A549 (cell line): ENCODE results near the gene KRT5. TPM values are rescaled to one million over a fixed set of nuclear protein-coding genes. Genes with fewer than 3 reads are reported as not detected.

Source experiments
- ATAC-seq, 2 experiments: fragments of 200-7000 bp in 1 of 2; fragments of >200 bp in 1 of 2; cut with Nextera tagmentation in 1 of 2; cut with Tn5 transposase in 1 of 2; 3 replicates each; pipeline versions ENCODE4 v1.8.0 to v1.9.1; 2018 to 2020; ENCODE audit warnings: mild to moderate bottlenecking in 1 of 2, moderate library complexity in 1 of 2
- CTCF ChIA-PET: fragments of 300-600 bp; sonication (Branson Sonifier 250); formaldehyde crosslinking; extraction: SDS; loops from one replicate; lab custom pipeline; 2021; ENCODE audit warnings: antibody characterized with exemption, inconsistent platforms; lab: Yijun Ruan, JAX
- POLR2A ChIA-PET: fragments of 350-600 bp; formaldehyde crosslinking; extraction: SDS; loops from one replicate; lab custom pipeline; 2021; ENCODE audit warnings: antibody characterized with exemption, inconsistent platforms; lab: Yijun Ruan, JAX
- DNase-seq, 2 experiments: peaks; one replicate each; pipeline versions ENCODE4 v3.0.0 to v3.0.0-alpha.2; 2011 to 2016; ENCODE audit warnings: low read depth in 1 of 2, low spot score in 1 of 2
- FAIRE-seq: peaks from 2 replicates; lab custom pipeline; 2011; peaks lifted over from hg19 to GRCh38; lab: Jason Lieb, UNC
- H3K27ac ChIP-seq, 2 experiments: fragments of >200 bp; sonication (Bioruptor Twin); formaldehyde crosslinking; 3 replicates each; pipeline ENCODE4 v1.5.1; 2016 to 2017
- H3K4me1 ChIP-seq: fragments of >200 bp; sonication (Bioruptor Twin); formaldehyde crosslinking; 3 replicates; pipeline ENCODE4 v1.6.1; 2016
- H3K4me2 ChIP-seq: fragments of >200 bp; sonication (Bioruptor Twin); formaldehyde crosslinking; 3 replicates; pipeline ENCODE4 v1.6.1; 2016
- H3K4me3 ChIP-seq: fragments of >200 bp; sonication (Bioruptor Twin); formaldehyde crosslinking; 3 replicates; pipeline ENCODE4 v1.5.1; 2016
- H3K9me3 ChIP-seq: fragments of >200 bp; sonication (Bioruptor Twin); formaldehyde crosslinking; 3 replicates; pipeline ENCODE4 v1.6.1; 2016
- CEBPB ChIP-seq, 2 experiments: fragments of >200 bp in 1 of 2; sonication (Bioruptor Twin) in 1 of 2; formaldehyde crosslinking in 1 of 2; IDR thresholded peaks; 2 replicates each; pipeline ENCODE4 v1.6.1; 2012 to 2016
- EP300 ChIP-seq, 2 experiments: fragments of >200 bp; sonication (Bioruptor Twin); formaldehyde crosslinking; IDR thresholded peaks; 2 replicates in 1 of 2; 3 replicates in 1 of 2; pipeline ENCODE4 v1.6.1; 2016 to 2017
- ESRRA ChIP-seq: fragments of 150-350 bp; IDR thresholded peaks from 2 replicates; pipeline ENCODE4 v1.6.1; 2014; ENCODE audit warnings: mild to moderate bottlenecking, low read length, borderline replicate concordance
- FOSL2 ChIP-seq, 2 experiments: fragments of 450-650 bp in 1 of 2; fragments of >200 bp in 1 of 2; sonication (Bioruptor Twin) in 1 of 2; formaldehyde crosslinking; IDR thresholded peaks; 2 replicates each; pipeline versions ENCODE4 v1.5.0 to v1.6.1; 2016 to 2020; ENCODE audit warnings: mild to moderate bottlenecking in 1 of 2, moderate library complexity in 1 of 2
- HES2 ChIP-seq: fragments of >200 bp; sonication (Bioruptor Twin); formaldehyde crosslinking; IDR thresholded peaks from 2 replicates; pipeline ENCODE4 v1.6.1; 2016
- HEYL ChIP-seq: fragments of 250-450 bp; sonication (Bioruptor Pico); IDR thresholded peaks from 2 replicates; pipeline ENCODE4 v1.8.0; 2021; ENCODE audit warnings: mild to moderate bottlenecking, moderate library complexity
- HMGXB4 ChIP-seq: fragments of 250-450 bp; sonication (Bioruptor Pico); IDR thresholded peaks from 2 replicates; pipeline ENCODE4 v1.5.0; 2021; ENCODE audit warnings: mild to moderate bottlenecking, moderate library complexity, borderline replicate concordance
- JUNB ChIP-seq: fragments of >200 bp; sonication (Bioruptor Twin); formaldehyde crosslinking; IDR thresholded peaks from 2 replicates; pipeline ENCODE4 v1.6.1; 2016
- KDM1A ChIP-seq: fragments of 200-600 bp; sonication (generic); IDR thresholded peaks from 2 replicates; pipeline ENCODE4 v1.6.1; 2016; ENCODE audit warnings: low read depth, mild to moderate bottlenecking
- MAX ChIP-seq: IDR thresholded peaks from 2 replicates; pipeline ENCODE4 v1.6.1; 2012
- MAZ ChIP-seq: fragments of 150-350 bp; IDR thresholded peaks from 2 replicates; pipeline ENCODE4 v1.6.1; 2014; ENCODE audit warnings: antibody characterized with exemption, low read depth, low read length, borderline replicate concordance
- NPAS2 ChIP-seq: fragments of 250-450 bp; sonication (Bioruptor Pico); IDR thresholded peaks from 2 replicates; pipeline ENCODE4 v1.8.0; 2022; ENCODE audit warnings: mild to moderate bottlenecking, moderate library complexity, borderline replicate concordance
- PHF8 ChIP-seq: fragments of 200-600 bp; sonication (generic); IDR thresholded peaks from 2 replicates; pipeline ENCODE4 v1.6.1; 2016; ENCODE audit warnings: low read depth, mild to moderate bottlenecking, antibody characterized with exemption, moderate library complexity, borderline replicate concordance
- POLR2A ChIP-seq: IDR thresholded peaks from 2 replicates; pipeline ENCODE4 v1.6.1; 2012; ENCODE audit warnings: mild to moderate bottlenecking, low read length
- RAD21 ChIP-seq, 2 experiments: fragments of >200 bp in 1 of 2; sonication (Bioruptor Twin) in 1 of 2; formaldehyde crosslinking in 1 of 2; IDR thresholded peaks in 1 of 2; conservative IDR thresholded peaks in 1 of 2; 2 replicates in 1 of 2; 3 replicates in 1 of 2; pipeline ENCODE4 v1.6.1; 2012 to 2018; ENCODE audit warnings: inconsistent platforms in 1 of 2
- RCOR1 ChIP-seq: fragments of 150-350 bp; IDR thresholded peaks from 2 replicates; pipeline ENCODE4 v1.6.1; 2014; ENCODE audit warnings: antibody characterized with exemption, low read length, low read depth
- RFX5 ChIP-seq: fragments of 450-650 bp; IDR thresholded peaks from 2 replicates; pipeline ENCODE4 v1.7.1; 2014; ENCODE audit warnings: antibody characterized with exemption, mild to moderate bottlenecking, moderate library complexity
- SMC3 ChIP-seq: fragments of >200 bp; sonication (Bioruptor Twin); formaldehyde crosslinking; IDR thresholded peaks from 3 replicates; pipeline ENCODE4 v1.6.1; 2018; ENCODE audit warnings: inconsistent platforms
- TP53 ChIP-seq: fragments of 250-450 bp; sonication (Bioruptor Pico); IDR thresholded peaks from 2 replicates; pipeline ENCODE4 v1.5.0; 2021; ENCODE audit warnings: mild to moderate bottlenecking, moderate library complexity
- ZC3H11A ChIP-seq: fragments of 450-650 bp; IDR thresholded peaks from 2 replicates; pipeline ENCODE4 v1.6.1; 2014; ENCODE audit warnings: antibody characterized with exemption, mild to moderate bottlenecking
- ZFP36 ChIP-seq: fragments of 450-650 bp; IDR thresholded peaks from 2 replicates; pipeline ENCODE4 v1.6.1; 2014; ENCODE audit warnings: borderline replicate concordance; ENCODE audit not compliant: partially characterized antibody
- ZSCAN20 ChIP-seq: fragments of 250-450 bp; sonication (Bioruptor Pico); IDR thresholded peaks from 2 replicates; pipeline ENCODE4 v1.8.0; 2022; ENCODE audit warnings: mild to moderate bottlenecking, moderate library complexity
- WGBS: methylation state at CpG from one replicate; pipeline ENCODE4 v1.1.6; 2017; ENCODE audit errors: missing lambda C conversion rate; 5-methylcytosine and 5-hydroxymethylcytosine counted together
- polyA plus RNA-seq, 4 experiments: library from polyadenylated mRNA; depleted of rRNA in 3 of 4; stranded (reverse); fragments of >200 nt; fragmentation: RNase III in 1 of 4; extraction: RNeasy Plus Mini Kit Qiagen cat#74134 plus additional on column Dnase treatment in 1 of 4; gene quantifications; 2 replicates in 3 of 4; 3 replicates in 1 of 4; pipeline ENCODE4 v1.2.3, GENCODE V29; 2011 to 2017
- TF ChIP-seq, protein P1 (sequence below): fragments of >200 bp; sonication (Bioruptor Twin); formaldehyde crosslinking; IDR thresholded peaks from 3 replicates; pipeline ENCODE4 v1.6.1; 2016
- TF ChIP-seq, protein P2 (sequence below): fragments of 150-350 bp; IDR thresholded peaks from 2 replicates; pipeline ENCODE4 v1.6.1; 2014; ENCODE audit warnings: low read depth, mild to moderate bottlenecking, low read length

Gene KRT5
- polyA plus RNA-seq, 2 of the 4 experiments (the other 2 are of a cell fraction), result 0.06 to 0.25 TPM

GRCh38 chr12:52542785-52543318 lies 22.7 kb upstream of the KRT5 start (continued):
- no peak for TF ChIP-seq PHF8
- no peak for TF ChIP-seq MAX
- TF ChIP-seq CEBPB (IDR thresholded peaks at IDR 0.05), result no peak
- no peak for TF ChIP-seq ZSCAN20 (CRISPR knock-in tag)
- TF ChIP-seq HMGXB4 (CRISPR knock-in tag), result no peak
- TF ChIP-seq EP300 (IDR thresholded peaks at IDR 0.05), result no peak
- no peak for TF ChIP-seq POLR2A
- TF ChIP-seq HES2, result no peak
- no peak for TF ChIP-seq TP53 (CRISPR knock-in tag)
- no peak for TF ChIP-seq ZC3H11A
- no peak for TF ChIP-seq KDM1A
- no peak for TF ChIP-seq HEYL
- TF ChIP-seq, all 56 proteins: peak for 0

GRCh38 chr12:52542157-52542556 lies 22.0 kb upstream of the KRT5 start:
- no peak overlapping the region for H3K4me2 ChIP-seq
- TF ChIP-seq ESRRA (no peak), SMC3 (0 out of 3 replicates have a peak, but pooled peaks have one; percentile 7), RAD21 (conservative IDR thresholded peaks at IDR 0.05 in 1 of 2, IDR thresholded peaks at IDR 0.05 in 1 of 2) (peak; percentile 18 to 48; a peak in 2 of 5 replicates)
- H3K9me3 ChIP-seq, result no peaks in the 10 kb centered on the region
- H3K27ac ChIP-seq, result no peak overlapping the region
- ChIA-PET CTCF (interaction anchor here (1.6 kb wide), 1 partner anchor 99 kb away, joined by 6 read pairs; no protein-coding TSS in a partner anchor), POLR2A (no interaction called here)
- H3K4me3 ChIP-seq, result no peak overlapping the region
- peak in 1 of 2 experiments; percentile 37; a peak in 1 of 6 replicates for ATAC-seq
- FAIRE-seq, result no peak
- peaks cover 23% of the 10 kb centered on the region for H3K4me1 ChIP-seq
- DNase-seq, result peak in 1 of 2 experiments; percentile 22

DNA sequence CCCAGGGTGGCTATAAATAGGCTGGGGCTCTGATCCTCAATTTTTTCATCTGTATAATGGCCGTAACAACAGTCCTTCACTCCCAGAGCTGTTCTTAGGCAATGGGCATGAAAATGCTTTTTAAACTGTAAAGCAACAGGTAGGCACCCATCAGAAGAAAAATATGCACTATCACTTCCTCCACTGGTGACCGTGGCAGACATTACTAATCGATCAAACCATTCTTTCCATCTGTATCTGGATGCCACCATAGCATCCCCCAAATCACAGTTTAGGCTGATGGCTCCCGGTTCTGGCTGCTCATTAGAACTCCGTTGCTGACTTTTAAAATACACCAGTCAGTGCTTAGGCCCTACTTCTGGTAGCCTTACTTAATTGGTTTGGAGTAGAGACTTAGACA lies 21.5 kb upstream of the KRT5 start:
- FAIRE-seq (no peak), DNase-seq (no peak), ATAC-seq (no peak)
- no peak overlapping the region for H3K27ac ChIP-seq
- no peak overlapping the region for H3K4me2 ChIP-seq
- 84% methylated on average over 5 of the region's 5 CpGs for WGBS
- TF ChIP-seq FOSL2 (IDR thresholded peaks at IDR 0.05) (no peak), FOSL2 (CRISPR knock-in tag; IDR thresholded peaks at IDR 0.05) (no peak), ZFP36 (no peak), NPAS2 (no peak), HEYL (no peak), RFX5 (no peak), JUNB (no peak), PHF8 (no peak), EP300 (IDR thresholded peaks at IDR 0.05) (no peak), SMC3 (no peak), RCOR1 (no peak), MAZ (no peak), MAX (no peak)
- TF ChIP-seq, protein P1, sequence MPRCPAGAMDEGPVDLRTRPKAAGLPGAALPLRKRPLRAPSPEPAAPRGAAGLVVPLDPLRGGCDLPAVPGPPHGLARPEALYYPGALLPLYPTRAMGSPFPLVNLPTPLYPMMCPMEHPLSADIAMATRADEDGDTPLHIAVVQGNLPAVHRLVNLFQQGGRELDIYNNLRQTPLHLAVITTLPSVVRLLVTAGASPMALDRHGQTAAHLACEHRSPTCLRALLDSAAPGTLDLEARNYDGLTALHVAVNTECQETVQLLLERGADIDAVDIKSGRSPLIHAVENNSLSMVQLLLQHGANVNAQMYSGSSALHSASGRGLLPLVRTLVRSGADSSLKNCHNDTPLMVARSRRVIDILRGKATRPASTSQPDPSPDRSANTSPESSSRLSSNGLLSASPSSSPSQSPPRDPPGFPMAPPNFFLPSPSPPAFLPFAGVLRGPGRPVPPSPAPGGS, result no peak
- TF ChIP-seq, protein P2, sequence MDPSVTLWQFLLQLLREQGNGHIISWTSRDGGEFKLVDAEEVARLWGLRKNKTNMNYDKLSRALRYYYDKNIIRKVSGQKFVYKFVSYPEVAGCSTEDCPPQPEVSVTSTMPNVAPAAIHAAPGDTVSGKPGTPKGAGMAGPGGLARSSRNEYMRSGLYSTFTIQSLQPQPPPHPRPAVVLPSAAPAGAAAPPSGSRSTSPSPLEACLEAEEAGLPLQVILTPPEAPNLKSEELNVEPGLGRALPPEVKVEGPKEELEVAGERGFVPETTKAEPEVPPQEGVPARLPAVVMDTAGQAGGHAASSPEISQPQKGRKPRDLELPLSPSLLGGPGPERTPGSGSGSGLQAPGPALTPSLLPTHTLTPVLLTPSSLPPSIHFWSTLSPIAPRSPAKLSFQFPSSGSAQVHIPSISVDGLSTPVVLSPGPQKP, result no peak
- POLR2A ChIA-PET, result no interaction called here
- H3K4me3 ChIP-seq, result no peak overlapping the region
- CTCF ChIA-PET, result interaction anchor here (1.6 kb wide), 1 partner anchor 99 kb away, joined by 6 read pairs; no protein-coding TSS in a partner anchor
- peaks cover 23% of the 10 kb centered on the region for H3K4me1 ChIP-seq
- H3K9me3 ChIP-seq, result no peaks in the 10 kb centered on the region
